ENCODE data around the gene SUPT7L. TPM values are rescaled to one million over a fixed set of nuclear protein-coding genes. Genes with fewer than 3 reads are reported as not detected.

The SUPT7L gene
- total RNA-seq, 1 experiment from 2014 or later: 42.4 TPM

DNA sequence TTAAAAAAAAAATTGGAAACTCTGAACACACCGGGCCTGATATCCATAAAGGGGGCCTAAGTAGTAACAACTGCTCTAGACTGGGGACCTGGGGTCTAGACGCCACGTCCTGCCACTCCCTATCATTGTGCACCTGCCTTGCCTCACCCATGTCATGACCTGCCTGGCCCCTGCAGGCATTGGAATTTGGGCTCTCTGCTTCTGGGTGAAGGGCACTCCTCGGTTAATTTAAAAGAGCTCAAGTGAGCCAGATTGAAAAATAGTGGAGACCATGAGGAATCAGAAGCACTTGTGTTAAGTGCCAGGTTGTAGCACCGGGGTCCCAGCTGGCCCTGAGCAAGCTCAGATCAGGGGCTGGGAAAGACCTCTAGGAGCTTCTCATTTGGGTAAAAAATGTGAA is 48.4 kb upstream of the SUPT7L start:
- POLR2A ChIA-PET: no interaction called here
- intact Hi-C loops (cut with micrococcal nuclease; ENCODE audit: unreplicated experiment): no loop called here
- H3K9me3 ChIP-seq: no peaks in the 10 kb centered on the region
- CTCF ChIA-PET: interaction anchor here (0.9 kb wide), 1 partner anchor 231 kb away, joined by 3 read pairs; no protein-coding TSS in a partner anchor
- Mint-ChIP-seq H3K4me3 (ENCODE audit: unreplicated experiment) (no peak overlapping the region), H3K36me3 (ENCODE audit: insufficient read depth, unreplicated experiment) (no peaks in the 10 kb centered on the region), H3K4me1 (ENCODE audit: low read depth, unreplicated experiment) (peaks cover 5% of the 10 kb centered on the region), H3K9me3 (ENCODE audit: unreplicated experiment) (no peaks in the 10 kb centered on the region), H3K27me3 (ENCODE audit: insufficient read depth, unreplicated experiment) (no peaks in the 10 kb centered on the region), H3K27ac (ENCODE audit: unreplicated experiment) (no peak overlapping the region)
- BruUV-seq (replicated peaks): no TSS peak
- TF ChIP-seq, protein P1, sequence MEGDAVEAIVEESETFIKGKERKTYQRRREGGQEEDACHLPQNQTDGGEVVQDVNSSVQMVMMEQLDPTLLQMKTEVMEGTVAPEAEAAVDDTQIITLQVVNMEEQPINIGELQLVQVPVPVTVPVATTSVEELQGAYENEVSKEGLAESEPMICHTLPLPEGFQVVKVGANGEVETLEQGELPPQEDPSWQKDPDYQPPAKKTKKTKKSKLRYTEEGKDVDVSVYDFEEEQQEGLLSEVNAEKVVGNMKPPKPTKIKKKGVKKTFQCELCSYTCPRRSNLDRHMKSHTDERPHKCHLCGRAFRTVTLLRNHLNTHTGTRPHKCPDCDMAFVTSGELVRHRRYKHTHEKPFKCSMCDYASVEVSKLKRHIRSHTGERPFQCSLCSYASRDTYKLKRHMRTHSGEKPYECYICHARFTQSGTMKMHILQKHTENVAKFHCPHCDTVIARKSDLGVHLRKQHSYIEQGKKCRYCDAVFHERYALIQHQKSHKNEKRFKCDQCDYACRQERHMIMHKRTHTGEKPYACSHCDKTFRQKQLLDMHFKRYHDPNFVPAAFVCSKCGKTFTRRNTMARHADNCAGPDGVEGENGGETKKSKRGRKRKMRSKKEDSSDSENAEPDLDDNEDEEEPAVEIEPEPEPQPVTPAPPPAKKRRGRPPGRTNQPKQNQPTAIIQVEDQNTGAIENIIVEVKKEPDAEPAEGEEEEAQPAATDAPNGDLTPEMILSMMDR (IDR thresholded peaks at IDR 0.05; ENCODE audit: insufficient read depth in 1 of 2, low read depth in 1 of 2, low read length in 1 of 2, severe bottlenecking in 1 of 2, unreplicated experiment in 1 of 2): no peak
- no peak overlapping the region for H3K4me3 ChIP-seq (ENCODE audit: low read depth, low read length)
- no peaks in the 10 kb centered on the region for H3K36me3 ChIP-seq (ENCODE audit: control insufficient read depth, insufficient read depth, low read length)
- no peak for DNase-seq
- H3K4me1 ChIP-seq: peaks cover 16% of the 10 kb centered on the region
- no peaks in the 10 kb centered on the region for H3K27me3 ChIP-seq (replicated peaks; ENCODE audit: control insufficient read depth, insufficient read depth, low read length)

DNA sequence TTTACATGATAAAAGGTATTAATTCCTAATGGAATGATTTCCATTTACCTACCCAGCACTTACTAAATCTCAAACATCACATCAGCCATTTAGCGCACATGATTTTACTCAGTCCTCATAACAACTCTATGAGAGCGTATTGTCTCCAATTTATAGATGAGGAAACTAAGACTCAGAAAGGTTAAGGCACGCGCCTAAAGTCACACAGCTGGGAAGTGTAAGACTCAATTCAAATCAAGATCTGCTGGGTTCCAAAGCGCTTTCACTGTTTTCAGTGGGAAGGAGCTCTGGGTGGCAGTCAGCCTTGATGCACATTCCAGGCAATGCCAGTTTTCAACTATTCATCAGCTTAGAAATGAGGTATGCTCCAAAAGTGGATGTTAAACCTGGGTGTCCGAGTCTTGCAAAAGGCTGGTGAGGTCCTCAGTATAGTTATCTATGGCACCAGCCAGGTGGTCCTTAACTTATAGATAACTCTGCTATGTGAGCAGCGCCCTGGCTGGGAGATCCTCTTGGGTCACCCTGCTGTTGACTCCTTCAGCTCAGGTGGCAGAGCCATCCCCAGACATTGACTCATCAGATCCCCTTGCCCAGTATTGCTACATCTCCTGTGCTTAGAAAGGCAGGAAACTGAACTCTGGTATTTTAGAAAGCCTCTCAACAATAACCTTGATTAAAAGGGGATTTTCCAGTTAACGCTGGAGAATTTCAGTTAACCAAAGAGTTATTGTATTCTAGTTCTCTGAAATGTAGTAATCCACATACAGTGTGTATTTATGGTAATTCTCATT is 47.4 kb upstream of the SUPT7L start:
- DNase-seq: no peak
- H3K27ac Mint-ChIP-seq (ENCODE audit: unreplicated experiment): no peak overlapping the region
- ChIA-PET POLR2A (interaction anchor here (0.7 kb wide), 1 partner anchor 684 kb away, joined by 3 read pairs; no protein-coding TSS in a partner anchor), CTCF (interaction anchor here (1.1 to 1.2 kb wide), 2 partner anchors 13 to 27 kb away, joined by 3 read pairs; no protein-coding TSS in a partner anchor)
- H3K4me1 ChIP-seq: peaks cover 18% of the 10 kb centered on the region
- no peak overlapping the region for H3K4me3 Mint-ChIP-seq (ENCODE audit: unreplicated experiment)
- no peaks in the 10 kb centered on the region for H3K27me3 Mint-ChIP-seq (ENCODE audit: insufficient read depth, unreplicated experiment)
- no peaks in the 10 kb centered on the region for H3K9me3 ChIP-seq
- H3K4me3 ChIP-seq (ENCODE audit: low read depth, low read length): no peak overlapping the region
- intact Hi-C loops (cut with micrococcal nuclease; ENCODE audit: unreplicated experiment): loop anchor here (1.0 kb wide), 1 partner anchor 179 kb away; the partner anchor contains the start of genes BABAM2 and RBKS
- TF ChIP-seq, protein P1 (IDR thresholded peaks at IDR 0.05; ENCODE audit: insufficient read depth in 1 of 2, low read depth in 1 of 2, low read length in 1 of 2, severe bottlenecking in 1 of 2, unreplicated experiment in 1 of 2): no peak
- no peaks in the 10 kb centered on the region for H3K36me3 ChIP-seq (ENCODE audit: control insufficient read depth, insufficient read depth, low read length)
- H3K9me3 Mint-ChIP-seq (ENCODE audit: unreplicated experiment): no peaks in the 10 kb centered on the region
- H3K36me3 Mint-ChIP-seq (ENCODE audit: insufficient read depth, unreplicated experiment): no peaks in the 10 kb centered on the region
- BruUV-seq (replicated peaks): no TSS peak
- no peaks in the 10 kb centered on the region for H3K27me3 ChIP-seq (replicated peaks; ENCODE audit: control insufficient read depth, insufficient read depth, low read length)
- H3K4me1 Mint-ChIP-seq (ENCODE audit: low read depth, unreplicated experiment): peaks cover 10% of the 10 kb centered on the region

DNA sequence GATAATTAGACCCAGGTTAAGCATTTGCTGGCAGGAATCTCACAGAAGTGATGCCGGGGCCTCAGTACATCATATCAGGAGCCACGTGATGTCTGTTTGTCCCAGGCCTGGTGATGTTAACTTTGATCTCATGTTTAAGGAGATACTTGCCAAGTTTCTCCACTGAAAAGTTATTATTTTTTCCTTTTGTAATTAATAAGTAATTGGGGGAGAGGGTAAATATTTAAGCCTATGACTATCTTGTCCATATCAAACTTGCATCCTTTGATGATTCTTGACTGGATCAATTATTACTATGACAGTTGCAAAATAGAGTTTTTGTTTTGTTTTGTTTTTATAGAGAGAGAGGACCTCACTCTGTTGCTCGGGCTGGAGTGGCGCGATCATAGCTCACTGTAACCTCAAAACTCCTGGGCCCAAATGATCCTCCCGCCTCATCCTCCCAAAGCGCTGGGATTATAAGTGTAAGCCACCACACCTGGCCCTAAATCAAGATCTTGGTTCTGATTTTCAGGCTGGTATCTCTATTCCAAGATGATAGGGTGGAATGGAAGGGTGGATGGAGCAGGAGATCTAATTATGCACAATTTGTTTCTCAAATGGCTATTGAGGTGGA is 46.7 kb upstream of the SUPT7L start:
- Mint-ChIP-seq H3K36me3 (ENCODE audit: insufficient read depth, unreplicated experiment) (no peaks in the 10 kb centered on the region), H3K27me3 (ENCODE audit: insufficient read depth, unreplicated experiment) (no peaks in the 10 kb centered on the region), H3K4me1 (ENCODE audit: low read depth, unreplicated experiment) (peaks cover 18% of the 10 kb centered on the region), H3K4me3 (ENCODE audit: unreplicated experiment) (no peak overlapping the region), H3K9me3 (ENCODE audit: unreplicated experiment) (no peaks in the 10 kb centered on the region), H3K27ac (ENCODE audit: unreplicated experiment) (no peak overlapping the region)
- ChIA-PET CTCF (interaction anchor here (1.1 to 1.2 kb wide), 2 partner anchors 14 to 27 kb away, joined by 3 read pairs; no protein-coding TSS in a partner anchor), POLR2A (interaction anchor here (0.7 kb wide), 1 partner anchor 685 kb away, joined by 3 read pairs; no protein-coding TSS in a partner anchor)
- H3K4me3 ChIP-seq (ENCODE audit: low read depth, low read length): no peak overlapping the region
- no peaks in the 10 kb centered on the region for H3K27me3 ChIP-seq (replicated peaks; ENCODE audit: control insufficient read depth, insufficient read depth, low read length)
- DNase-seq: no peak
- intact Hi-C loops (cut with micrococcal nuclease; ENCODE audit: unreplicated experiment): loop anchor here (1.0 to 10.0 kb wide), 3 partner anchors 180 to 355 kb away; partner anchors contain the start of genes BABAM2 and RBKS
- no peaks in the 10 kb centered on the region for H3K36me3 ChIP-seq (ENCODE audit: control insufficient read depth, insufficient read depth, low read length)
- TF ChIP-seq, protein P1 (IDR thresholded peaks at IDR 0.05; ENCODE audit: insufficient read depth in 1 of 2, low read depth in 1 of 2, low read length in 1 of 2, severe bottlenecking in 1 of 2, unreplicated experiment in 1 of 2): no peak
- no peaks in the 10 kb centered on the region for H3K9me3 ChIP-seq
- H3K4me1 ChIP-seq: peaks cover 24% of the 10 kb centered on the region
- no TSS peak for BruUV-seq (replicated peaks)

All from Caco-2 (cell line).